Spinal cord (tissue), 10 donors: ENCODE measurements around the gene CSRNP3. TPM values are rescaled to one million over a fixed set of nuclear protein-coding genes. Genes with fewer than 3 reads are reported as not detected.

Source experiments
- DNase-seq, 6 donors: peaks; one replicate each; pipeline versions ENCODE4 v3.0.0 to v3.0.0-alpha.2; 2013 to 2015; ENCODE audit warnings: low spot score in 6 of 6, low read depth in 4 of 6
- H3K27ac ChIP-seq: one replicate; pipeline ENCODE4 v1.5.1; 2013; ENCODE audit warnings: low read depth, low read length, control low read depth
- H3K27me3 ChIP-seq: one replicate; pipeline ENCODE4 v1.6.1; 2013; ENCODE audit warnings: low read length; ENCODE audit not compliant: control insufficient read depth, insufficient read depth
- H3K36me3 ChIP-seq: one replicate; pipeline ENCODE4 v1.6.1; 2013; ENCODE audit warnings: low read length; ENCODE audit not compliant: control insufficient read depth, insufficient read depth
- H3K4me1 ChIP-seq: one replicate; pipeline ENCODE4 v1.6.1; 2013; ENCODE audit warnings: low read length; ENCODE audit not compliant: control insufficient read depth, insufficient read depth
- H3K4me3 ChIP-seq: one replicate; pipeline ENCODE4 v1.5.1; 2013; ENCODE audit warnings: low read depth, low read length, control low read depth
- H3K9me3 ChIP-seq: one replicate; pipeline ENCODE4 v1.6.1; 2013; ENCODE audit warnings: low read length; ENCODE audit not compliant: control insufficient read depth, insufficient read depth
- WGBS: methylation state at CpG from one replicate; pipeline ENCODE4 v1.1.5; 2013; ENCODE audit warnings: missing lambda C conversion rate; ENCODE audit not compliant: insufficient coverage; 5-methylcytosine and 5-hydroxymethylcytosine counted together
- polyA plus RNA-seq, 2 donors: library from polyadenylated mRNA; unstranded; fragments of 120-200 nt; gene quantifications; one replicate each; pipeline ENCODE4 v1.2.1, GENCODE V29; 2013; ENCODE audit not compliant: insufficient read length in 2 of 2
- total RNA-seq, 2 donors: library from RNA; depleted of rRNA in 1 of 2; stranded (reverse); fragments of 120-200 nt in 1 of 2; fragments of >200 nt in 1 of 2; gene quantifications; one replicate each; pipeline versions ENCODE4 v1.2.3 to v1.2.4, GENCODE V29; 2013 to 2014
- donor health status: healthy.

The CSRNP3 gene
- total and polyA plus RNA-seq, 4 donors: 21.7 to 82.9 (median 35.2) TPM

DNA sequence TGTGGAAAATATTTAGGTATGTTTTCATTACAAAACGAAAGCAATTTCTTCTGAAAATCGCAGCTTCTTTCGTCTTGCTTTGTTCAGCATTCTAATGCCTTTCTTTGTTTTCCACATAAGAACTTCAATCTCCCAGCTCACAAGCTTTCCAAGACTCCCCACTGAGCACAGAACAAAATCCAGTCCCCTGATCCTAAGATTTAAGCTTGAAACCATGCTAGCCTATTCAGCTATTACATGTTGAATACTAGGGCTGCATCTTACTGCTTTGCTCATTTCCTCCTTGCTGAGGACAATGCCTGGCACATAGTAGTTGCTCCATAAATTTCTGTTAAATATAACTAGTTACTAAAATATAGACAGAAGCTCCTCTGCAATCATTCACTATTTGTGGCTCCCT lies 163.9 kb downstream of the CSRNP3 start:
- Histone ChIP-seq H3K4me3 (no peak overlapping the region), H3K27me3 (no peaks in the 10 kb centered on the region), H3K4me1 (peaks cover 11% of the 10 kb centered on the region), H3K36me3 (peaks cover 3% of the 10 kb centered on the region), H3K27ac (peak overlapping the region; percentile 86), H3K9me3 (no peaks in the 10 kb centered on the region)
- WGBS: no CpG with 5 or more reads among the region's 3 CpGs
- peak in 3 of 6 donors; percentile 47 to 86 (median 76) for DNase-seq

DNA sequence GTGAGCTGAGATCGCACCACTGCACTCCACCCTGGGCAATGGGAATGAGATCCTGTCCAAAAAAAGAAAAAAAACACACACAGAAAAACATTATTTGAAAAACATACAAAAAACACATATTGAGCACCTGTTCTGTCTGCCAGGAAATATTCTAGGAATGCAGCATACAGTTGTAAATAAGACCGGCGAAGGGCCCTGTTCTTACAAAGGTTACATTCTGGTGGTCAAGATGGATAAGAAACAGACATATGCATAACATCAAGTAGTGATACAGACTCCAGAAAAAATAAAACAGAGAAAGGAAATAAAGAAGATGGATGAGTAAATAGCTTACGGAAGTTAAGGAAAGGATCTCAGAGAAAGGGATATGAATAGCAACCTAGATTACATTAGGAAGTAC lies 164.8 kb downstream of the CSRNP3 start:
- no peaks in the 10 kb centered on the region for H3K27me3 ChIP-seq
- H3K4me1 ChIP-seq: peaks cover 11% of the 10 kb centered on the region
- H3K27ac ChIP-seq: peak overlapping the region; percentile 86
- H3K4me3 ChIP-seq: no peak overlapping the region
- no peaks in the 10 kb centered on the region for H3K36me3 ChIP-seq
- H3K9me3 ChIP-seq: no peaks in the 10 kb centered on the region
- no peak for DNase-seq
- no CpG with 5 or more reads among the region's 4 CpGs for WGBS

DNA sequence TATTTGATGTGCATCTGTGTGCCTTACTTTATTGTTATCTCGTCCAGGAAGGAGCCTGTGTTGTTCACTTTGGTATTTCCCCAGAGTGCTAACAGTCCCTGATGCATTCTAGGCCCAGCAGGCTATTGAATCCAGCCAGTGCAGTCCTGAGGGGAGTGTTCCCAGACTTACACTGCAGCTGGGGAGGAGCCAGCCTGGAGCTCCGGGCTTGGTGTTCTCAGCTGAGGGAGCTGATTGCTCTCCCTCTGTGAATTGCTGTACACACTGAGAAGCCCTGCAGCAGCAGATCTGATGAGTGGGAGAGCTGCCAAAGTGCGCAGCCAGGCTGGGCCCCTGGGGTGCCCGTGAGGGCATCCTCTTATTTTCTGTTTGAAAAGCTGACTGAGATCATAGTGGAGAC lies 165.4 kb downstream of the CSRNP3 start:
- peaks cover 11% of the 10 kb centered on the region for H3K4me1 ChIP-seq
- H3K36me3 ChIP-seq: no peaks in the 10 kb centered on the region
- no peaks in the 10 kb centered on the region for H3K27me3 ChIP-seq
- WGBS: 8% methylated on average over 2 of the region's 4 CpGs
- H3K27ac ChIP-seq: peak overlapping the region; percentile 86
- H3K4me3 ChIP-seq: no peak overlapping the region
- no peaks in the 10 kb centered on the region for H3K9me3 ChIP-seq
- DNase-seq: peak in 5 of 6 donors; percentile 58 to 93 (median 71)

DNA sequence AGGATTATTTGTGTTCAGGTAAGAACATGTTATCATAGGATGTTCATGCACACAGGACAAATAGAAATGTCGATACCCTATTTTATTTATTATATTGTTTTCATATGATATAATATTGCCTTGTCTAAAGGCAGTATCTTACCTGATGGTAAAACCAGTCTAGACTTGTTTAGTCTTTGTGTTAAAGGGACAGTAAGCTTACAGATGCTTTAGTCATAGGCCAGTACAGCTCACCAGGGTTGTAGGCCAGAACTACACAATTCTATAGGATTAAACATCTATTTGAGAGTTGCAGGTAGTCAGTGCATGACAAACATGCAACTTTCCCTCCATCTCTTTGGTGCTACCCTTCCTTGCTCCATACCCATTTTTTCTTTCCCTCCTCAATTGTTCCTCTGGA lies 166.0 kb downstream of the CSRNP3 start:
- no peaks in the 10 kb centered on the region for H3K36me3 ChIP-seq
- no peak overlapping the region for H3K4me3 ChIP-seq
- H3K27me3 ChIP-seq: no peaks in the 10 kb centered on the region
- no CpG with 5 or more reads among the region's 1 CpG for WGBS
- H3K27ac ChIP-seq: peak overlapping the region; percentile 86
- H3K4me1 ChIP-seq: peaks cover 11% of the 10 kb centered on the region
- H3K9me3 ChIP-seq: no peaks in the 10 kb centered on the region
- no peak for DNase-seq

DNA sequence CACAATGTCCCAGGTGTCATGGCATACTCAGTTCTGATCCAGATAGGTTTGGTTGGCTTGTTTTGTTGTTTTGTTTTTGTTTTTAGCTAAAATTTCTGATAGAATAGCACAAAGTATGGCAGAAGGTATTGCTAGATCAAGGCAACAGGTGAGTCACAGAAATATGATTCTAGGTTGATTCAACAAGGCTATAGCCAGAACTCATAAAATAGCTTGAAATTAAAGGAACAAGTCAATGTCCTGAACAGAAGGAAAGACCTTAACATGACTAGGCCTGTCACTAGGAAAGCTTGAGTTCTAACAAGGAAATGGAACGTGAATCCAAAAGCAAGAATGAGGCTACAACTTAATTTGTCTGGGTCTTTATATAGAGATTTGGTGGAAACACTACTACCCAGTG lies 167.5 kb downstream of the CSRNP3 start:
- no peak overlapping the region for H3K4me3 ChIP-seq
- no peak overlapping the region for H3K27ac ChIP-seq
- no peaks in the 10 kb centered on the region for H3K27me3 ChIP-seq
- H3K9me3 ChIP-seq: no peaks in the 10 kb centered on the region
- no CpG with 5 or more reads among the region's 1 CpG for WGBS
- H3K4me1 ChIP-seq: peaks cover 11% of the 10 kb centered on the region
- H3K36me3 ChIP-seq: no peaks in the 10 kb centered on the region
- no peak for DNase-seq

DNA sequence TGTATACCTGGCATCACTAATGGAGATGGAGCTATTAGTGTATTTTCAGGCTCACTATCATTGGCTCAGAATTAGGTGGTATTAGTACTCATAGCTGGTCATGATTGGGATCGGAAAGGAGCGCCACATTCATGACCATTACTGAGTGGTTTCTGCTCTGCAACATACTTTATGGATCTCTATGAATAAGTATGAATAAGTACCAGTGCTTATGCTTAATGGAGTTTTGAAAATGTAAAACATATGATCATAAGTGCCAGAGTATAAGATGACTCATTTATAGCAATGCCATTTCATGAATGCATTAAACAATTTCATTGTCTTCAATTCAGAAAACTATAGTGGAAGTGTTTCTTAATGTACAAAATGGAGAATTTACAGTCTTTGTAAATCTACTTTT lies 167.9 kb downstream of the CSRNP3 start:
- Histone ChIP-seq H3K4me1 (peaks cover 11% of the 10 kb centered on the region), H3K4me3 (no peak overlapping the region), H3K27ac (no peak overlapping the region), H3K9me3 (no peaks in the 10 kb centered on the region), H3K27me3 (no peaks in the 10 kb centered on the region), H3K36me3 (no peaks in the 10 kb centered on the region)
- DNase-seq: peak in 1 of 6 donors; percentile 30
- no CpG with 5 or more reads among the region's 2 CpGs for WGBS

DNA sequence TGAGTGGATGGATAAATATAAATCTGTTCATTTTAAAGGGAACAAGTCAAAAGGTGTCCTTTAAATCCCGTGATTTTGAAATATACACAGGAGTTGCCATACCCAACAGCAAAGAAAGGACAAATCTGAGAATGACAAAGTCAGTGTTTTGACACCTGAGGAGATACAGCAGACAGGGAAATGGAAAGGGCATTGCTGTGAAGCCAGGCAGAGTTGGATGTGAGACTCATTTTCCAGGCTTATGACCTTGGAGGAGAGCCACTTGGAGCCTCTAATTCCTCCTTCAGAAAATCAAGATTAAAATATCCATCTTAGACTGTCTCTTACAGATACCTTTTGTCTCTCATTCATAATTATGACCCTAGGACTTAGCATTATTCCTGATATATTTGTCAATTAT lies 170.0 kb downstream of the CSRNP3 start:
- Histone ChIP-seq H3K4me3 (no peak overlapping the region), H3K27ac (no peak overlapping the region), H3K4me1 (peaks cover 6% of the 10 kb centered on the region), H3K27me3 (no peaks in the 10 kb centered on the region), H3K36me3 (no peaks in the 10 kb centered on the region), H3K9me3 (no peaks in the 10 kb centered on the region)
- DNase-seq: no peak
- WGBS: no CpG with 5 or more reads among the region's 1 CpG

DNA sequence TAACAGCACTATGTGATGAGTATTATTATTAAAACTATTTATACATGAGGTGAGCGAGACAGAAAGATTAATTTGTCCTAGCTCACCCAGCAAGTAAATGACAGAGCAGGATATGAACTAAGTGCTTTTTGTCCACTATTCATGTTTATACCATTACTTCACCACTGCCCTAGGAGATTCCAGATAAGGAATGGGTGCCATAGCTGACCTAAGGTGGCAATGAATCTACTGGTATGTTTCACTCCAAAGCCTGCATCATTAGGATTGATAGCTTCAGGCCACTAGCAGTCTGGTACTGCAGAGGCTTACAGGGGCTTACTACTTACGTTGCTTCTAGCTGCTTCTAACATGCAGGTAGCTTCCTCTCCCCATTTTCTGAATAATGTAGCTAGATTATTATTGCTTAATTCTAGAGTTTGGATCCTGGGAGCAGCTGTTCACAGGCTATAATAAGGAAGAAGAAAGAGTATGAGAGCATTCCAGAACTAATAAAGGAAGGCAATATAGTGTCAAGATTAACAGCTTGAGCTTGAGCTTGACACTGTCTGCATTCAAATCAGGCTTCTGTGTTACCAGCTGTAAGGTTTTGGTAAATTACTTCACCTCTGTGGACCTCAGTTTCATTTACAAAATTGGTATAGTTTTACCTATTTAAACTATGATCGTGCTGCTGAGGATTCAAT lies 170.9 kb downstream of the CSRNP3 start:
- no peaks in the 10 kb centered on the region for H3K36me3 ChIP-seq
- no CpG with 5 or more reads among the region's 3 CpGs for WGBS
- DNase-seq: peak in 1 of 6 donors; percentile 73
- H3K4me1 ChIP-seq: no peaks in the 10 kb centered on the region
- H3K9me3 ChIP-seq: no peaks in the 10 kb centered on the region
- H3K27me3 ChIP-seq: no peaks in the 10 kb centered on the region
- H3K27ac ChIP-seq: no peak overlapping the region
- H3K4me3 ChIP-seq: no peak overlapping the region

DNA sequence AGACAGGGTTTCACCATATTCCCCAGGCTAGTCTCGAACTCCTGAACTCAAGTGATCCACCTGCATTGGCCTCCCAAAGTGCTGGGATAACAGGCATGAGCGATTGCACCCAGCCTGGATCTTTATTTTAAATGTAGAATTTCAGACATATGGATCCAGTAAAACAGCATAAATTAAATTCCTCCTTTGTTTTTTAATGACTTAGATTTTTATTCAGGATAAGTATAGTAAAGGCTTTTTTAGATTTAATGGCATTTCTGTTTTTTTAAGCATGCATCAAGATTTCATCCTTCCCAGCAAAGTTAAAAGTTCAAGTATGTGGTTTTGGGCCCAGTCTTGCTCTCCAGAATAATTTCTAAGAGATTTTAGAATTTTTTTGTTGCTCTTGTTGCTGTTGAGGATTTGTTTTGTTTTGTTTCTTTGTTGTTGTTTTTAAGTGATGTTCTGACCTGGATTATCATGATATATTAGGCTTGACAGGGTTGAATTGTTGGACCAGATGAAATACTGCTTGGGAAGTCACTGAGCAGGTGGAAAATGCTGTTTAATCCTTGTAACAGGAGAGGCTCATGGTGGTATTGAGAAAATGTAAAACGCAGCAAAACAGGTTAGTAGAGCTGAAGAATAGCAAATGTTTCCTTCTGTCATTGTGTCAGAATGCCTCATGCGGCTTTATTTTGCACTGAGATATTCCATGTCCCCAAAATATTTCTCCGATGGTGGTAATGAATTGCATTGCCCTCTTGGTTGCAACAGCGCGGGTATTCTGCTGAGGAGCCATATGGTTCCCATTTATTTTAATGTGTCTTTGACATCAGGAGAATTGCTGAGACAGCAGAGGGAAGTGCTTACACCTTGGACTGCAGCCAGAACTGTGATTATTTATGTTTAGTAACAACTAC lies 176.7 kb downstream of the CSRNP3 start:
- no peaks in the 10 kb centered on the region for H3K36me3 ChIP-seq
- no peak overlapping the region for H3K27ac ChIP-seq
- H3K27me3 ChIP-seq: no peaks in the 10 kb centered on the region
- 20% methylated on average over 3 of the region's 7 CpGs for WGBS
- peak in 2 of 6 donors; percentile 84 to 93 for DNase-seq
- H3K4me3 ChIP-seq: no peak overlapping the region
- H3K4me1 ChIP-seq: peaks cover 3% of the 10 kb centered on the region
- H3K9me3 ChIP-seq: no peaks in the 10 kb centered on the region
